GM12873 (cell line): ENCODE measurements around the gene AKT3.

Experiments used
- TF ChIP-seq, protein P1 (sequence below): IDR thresholded peaks from 2 replicates; pipeline ENCODE4 v1.5.1; 2012; ENCODE audit warnings: low read depth, mild to moderate bottlenecking, moderate library complexity, low read length, control low read depth; ENCODE audit not compliant: insufficient read depth; ENCODE audit errors: missing control alignments

Gene AKT3

DNA sequence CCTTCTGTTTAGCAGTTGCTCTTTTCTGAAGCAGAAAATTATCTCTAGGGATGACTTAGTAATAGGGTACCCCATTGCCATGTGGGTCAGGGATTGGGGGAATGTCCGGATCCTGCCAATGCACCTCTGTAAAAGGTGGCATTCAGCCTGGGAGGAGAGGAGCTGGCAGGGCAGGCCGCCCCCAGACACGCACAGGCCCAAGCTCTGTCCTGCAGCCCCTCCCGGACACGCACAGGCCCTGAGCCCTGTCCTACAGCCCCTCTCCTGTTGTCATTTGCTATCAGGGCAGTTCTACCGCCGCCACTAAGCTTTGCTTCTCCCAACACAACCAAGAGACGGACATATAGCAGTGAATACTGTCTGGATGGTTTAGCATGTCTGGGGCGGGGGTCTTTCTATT is 375.1 kb downstream of the AKT3 start:
- TF ChIP-seq, protein P1, sequence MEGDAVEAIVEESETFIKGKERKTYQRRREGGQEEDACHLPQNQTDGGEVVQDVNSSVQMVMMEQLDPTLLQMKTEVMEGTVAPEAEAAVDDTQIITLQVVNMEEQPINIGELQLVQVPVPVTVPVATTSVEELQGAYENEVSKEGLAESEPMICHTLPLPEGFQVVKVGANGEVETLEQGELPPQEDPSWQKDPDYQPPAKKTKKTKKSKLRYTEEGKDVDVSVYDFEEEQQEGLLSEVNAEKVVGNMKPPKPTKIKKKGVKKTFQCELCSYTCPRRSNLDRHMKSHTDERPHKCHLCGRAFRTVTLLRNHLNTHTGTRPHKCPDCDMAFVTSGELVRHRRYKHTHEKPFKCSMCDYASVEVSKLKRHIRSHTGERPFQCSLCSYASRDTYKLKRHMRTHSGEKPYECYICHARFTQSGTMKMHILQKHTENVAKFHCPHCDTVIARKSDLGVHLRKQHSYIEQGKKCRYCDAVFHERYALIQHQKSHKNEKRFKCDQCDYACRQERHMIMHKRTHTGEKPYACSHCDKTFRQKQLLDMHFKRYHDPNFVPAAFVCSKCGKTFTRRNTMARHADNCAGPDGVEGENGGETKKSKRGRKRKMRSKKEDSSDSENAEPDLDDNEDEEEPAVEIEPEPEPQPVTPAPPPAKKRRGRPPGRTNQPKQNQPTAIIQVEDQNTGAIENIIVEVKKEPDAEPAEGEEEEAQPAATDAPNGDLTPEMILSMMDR: no peak

DNA sequence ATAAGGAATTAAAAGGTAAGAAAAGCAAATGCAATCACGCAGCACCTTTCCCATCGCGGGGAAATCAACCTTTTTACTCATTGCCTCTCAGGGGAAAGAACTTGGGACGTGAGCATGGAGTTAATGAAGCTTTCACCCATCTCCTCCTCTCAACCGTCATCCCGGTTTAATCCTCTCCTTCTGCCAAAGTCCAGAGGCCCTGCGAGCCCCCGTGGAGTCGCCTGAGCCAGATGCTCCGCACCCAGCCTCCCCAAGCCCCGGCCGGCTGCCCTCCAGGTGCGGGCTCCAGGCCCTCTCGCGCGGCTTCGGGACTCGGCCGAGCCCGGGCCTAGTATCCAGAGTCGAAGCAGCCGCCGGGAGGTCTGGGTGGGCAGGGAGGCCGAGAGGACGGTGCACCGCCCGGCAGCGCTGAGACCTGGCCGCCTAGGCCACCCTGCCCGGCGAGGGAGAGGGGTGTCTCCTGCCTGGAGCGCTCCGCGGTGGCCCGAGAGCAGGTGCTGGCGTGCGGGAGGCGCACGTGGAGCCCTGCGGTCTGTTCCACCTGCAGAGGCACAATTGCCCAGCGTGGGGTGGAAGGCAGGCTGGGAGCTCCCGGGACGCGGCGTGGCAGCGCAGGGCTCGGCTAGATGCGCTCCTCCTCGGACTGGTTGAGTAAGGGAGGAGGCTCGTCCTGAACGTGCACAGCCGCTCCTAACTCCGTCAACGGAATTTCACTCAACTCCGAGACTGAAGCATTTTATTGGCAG is 375.7 kb downstream of the AKT3 start:
- TF ChIP-seq, protein P1: no peak

DNA sequence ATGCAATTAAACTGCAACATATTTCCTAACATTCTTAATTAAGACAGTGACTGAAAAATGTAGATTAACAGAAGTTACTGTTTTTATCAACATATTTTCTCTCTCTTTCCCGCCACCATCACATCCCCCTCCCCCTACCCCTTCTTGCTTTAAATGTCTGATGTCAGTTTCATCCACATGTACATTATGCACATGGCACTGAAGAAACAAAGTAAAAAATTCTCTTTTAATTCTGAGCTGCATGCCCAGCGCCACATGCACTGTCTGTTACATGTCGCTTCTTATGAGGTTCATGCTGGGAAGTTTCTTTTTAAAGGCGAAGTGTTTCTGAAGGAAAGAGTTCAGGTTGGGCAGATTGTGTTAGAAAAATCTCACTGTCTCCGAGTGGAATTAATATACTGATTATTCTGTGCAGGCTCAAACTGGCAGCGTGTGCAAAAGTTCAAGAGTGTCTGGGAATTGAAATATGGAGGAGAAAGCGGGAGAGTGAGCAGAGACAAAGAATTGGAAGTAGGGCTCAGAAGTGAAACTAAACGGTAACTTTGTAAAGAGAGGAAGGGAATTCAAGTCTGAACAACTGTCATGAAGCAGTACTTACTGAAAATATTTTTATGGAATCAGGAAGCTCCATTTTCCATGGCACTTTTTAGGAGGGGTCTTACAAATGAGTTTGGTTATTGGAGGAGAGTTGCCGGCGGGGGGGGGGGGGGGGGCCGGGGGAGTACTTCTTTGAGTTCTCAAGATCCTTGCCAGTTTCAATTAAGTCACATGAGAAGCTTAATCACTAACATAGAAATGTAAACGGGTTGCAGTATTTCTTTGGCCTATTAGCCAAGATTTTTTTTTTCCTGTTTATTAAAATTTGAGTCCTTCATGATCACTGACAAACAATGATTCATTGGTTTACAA is 376.6 kb downstream of the AKT3 start:
- TF ChIP-seq, protein P1: no peak

DNA sequence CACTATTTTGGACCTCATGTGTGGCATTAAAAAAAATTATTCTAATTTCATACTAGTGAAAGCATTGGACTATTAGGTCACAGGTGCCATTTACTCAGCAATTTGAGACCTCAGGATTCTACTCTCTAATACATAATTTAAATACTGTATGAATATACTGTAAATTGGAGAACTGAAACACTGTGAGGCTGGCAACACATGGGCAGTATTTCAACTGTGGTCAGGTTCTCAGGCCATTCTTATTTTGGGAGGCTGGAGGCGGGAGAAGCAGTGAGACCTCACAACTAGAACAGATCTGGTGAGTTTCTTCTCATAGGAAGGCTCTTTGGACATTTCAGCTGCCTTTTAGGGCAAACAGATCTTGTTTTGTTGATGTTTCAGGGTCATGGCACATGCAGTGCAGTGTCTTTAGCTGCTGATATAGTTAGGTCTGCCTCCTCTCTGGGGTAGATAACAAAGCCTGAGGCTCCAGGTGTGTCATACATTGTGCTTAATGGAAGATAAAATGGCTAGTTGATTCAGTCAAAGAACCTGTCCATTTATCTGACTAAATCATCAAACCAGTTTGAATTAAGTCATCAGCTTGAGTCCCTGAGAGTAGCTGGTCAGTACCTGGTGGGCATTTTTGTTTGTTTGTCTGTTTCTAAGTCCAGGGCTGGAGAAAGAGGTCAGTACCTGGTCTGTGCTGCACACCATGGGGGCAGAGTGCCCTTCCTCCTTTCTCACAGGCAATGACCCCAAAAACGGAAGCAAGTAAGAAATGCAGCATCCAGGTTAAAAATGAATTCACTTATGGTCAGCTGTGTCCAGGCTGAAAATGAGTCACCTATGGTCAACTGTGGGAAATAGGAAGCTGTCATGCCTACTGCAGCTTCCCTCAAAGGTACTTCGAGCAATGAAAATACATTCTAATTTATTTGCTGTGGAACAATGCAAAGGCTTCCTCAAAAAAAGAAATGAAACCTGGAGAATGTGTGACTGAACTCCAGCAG is 378.0 kb downstream of the AKT3 start:
- TF ChIP-seq, protein P1: no peak

DNA sequence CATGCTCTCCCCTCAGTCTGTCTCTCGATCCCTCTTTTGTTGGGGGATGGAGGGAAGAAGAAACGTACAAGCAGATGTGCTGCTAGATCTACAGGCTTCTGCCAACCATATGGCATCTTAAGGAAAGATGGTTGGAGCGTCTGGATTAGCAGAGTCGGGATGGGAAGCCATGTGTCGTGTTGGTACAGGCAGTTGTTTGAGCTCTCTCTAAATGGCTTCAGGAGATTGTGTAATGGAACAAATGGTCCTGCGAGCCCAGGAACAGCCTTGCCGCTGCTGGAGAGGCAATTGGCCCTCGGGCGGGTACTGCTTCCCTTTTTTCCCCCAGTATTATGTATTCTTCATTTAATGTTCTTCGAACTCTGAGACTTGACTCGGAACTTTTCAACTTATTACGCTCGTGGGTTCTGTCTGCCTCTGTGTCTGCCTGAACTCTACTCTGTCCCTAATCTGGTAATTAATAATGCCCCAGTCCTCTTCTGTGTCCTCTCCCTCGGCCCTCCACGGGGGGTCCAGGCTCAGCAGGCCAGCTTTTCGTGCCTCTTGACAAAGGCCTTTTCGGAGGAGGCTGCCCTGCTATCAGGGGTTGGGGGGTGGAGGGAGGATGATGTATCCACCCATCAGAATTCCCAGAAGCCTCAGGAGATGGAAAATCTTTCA is 378.9 kb downstream of the AKT3 start:
- TF ChIP-seq, protein P1: no peak

DNA sequence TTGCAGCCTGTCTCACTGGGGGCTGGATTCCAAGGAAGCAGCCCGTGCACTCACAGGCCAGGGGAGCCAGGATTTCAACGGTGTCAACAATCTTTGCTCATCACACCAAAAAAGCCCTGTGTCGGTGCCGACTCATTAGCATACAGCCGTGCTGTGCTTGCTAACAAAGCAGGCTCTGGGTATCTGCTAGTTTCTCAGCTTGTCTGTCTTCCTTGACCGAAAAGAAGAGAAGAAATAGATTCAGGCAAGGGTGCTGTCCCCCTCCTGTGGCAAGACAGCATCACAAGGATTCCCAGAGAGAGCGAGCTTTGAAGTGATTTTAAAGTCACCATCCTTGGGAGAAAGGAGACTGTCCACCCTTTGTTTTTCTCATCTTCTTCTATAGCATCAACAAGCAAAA is 379.5 kb downstream of the AKT3 start:
- TF ChIP-seq, protein P1: no peak
